Measurements from ENCODE around the gene ZNHIT6.

Gene ZNHIT6

DNA sequence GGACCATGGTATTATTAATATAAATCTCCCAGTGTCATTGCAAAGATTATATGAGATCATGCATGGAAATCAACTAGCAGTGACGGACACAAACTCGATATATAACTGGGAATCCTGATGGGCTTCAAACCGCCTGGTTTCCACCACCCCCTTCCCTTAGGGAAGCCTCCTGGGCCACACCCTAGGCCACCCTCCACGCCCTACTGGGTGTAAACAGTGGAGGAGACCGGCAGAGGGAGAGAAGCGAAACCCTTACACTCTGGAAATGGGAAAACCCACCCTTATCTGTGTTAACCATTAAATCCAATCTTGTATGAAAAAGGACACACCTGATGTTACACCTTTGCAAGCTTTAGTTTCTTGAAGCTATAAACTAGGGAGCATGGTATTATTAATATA, 595 bp upstream of the ZNHIT6 start:
- no peak for TF ChIP-seq EGR1 (IDR thresholded peaks at IDR 0.05)
- no peak for TF ChIP-seq TEAD4 (IDR thresholded peaks at IDR 0.05)
- TF ChIP-seq, protein P1, sequence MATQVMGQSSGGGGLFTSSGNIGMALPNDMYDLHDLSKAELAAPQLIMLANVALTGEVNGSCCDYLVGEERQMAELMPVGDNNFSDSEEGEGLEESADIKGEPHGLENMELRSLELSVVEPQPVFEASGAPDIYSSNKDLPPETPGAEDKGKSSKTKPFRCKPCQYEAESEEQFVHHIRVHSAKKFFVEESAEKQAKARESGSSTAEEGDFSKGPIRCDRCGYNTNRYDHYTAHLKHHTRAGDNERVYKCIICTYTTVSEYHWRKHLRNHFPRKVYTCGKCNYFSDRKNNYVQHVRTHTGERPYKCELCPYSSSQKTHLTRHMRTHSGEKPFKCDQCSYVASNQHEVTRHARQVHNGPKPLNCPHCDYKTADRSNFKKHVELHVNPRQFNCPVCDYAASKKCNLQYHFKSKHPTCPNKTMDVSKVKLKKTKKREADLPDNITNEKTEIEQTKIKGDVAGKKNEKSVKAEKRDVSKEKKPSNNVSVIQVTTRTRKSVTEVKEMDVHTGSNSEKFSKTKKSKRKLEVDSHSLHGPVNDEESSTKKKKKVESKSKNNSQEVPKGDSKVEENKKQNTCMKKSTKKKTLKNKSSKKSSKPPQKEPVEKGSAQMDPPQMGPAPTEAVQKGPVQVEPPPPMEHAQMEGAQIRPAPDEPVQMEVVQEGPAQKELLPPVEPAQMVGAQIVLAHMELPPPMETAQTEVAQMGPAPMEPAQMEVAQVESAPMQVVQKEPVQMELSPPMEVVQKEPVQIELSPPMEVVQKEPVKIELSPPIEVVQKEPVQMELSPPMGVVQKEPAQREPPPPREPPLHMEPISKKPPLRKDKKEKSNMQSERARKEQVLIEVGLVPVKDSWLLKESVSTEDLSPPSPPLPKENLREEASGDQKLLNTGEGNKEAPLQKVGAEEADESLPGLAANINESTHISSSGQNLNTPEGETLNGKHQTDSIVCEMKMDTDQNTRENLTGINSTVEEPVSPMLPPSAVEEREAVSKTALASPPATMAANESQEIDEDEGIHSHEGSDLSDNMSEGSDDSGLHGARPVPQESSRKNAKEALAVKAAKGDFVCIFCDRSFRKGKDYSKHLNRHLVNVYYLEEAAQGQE (IDR thresholded peaks at IDR 0.05; ENCODE audit: low read depth): no peak
- TF ChIP-seq ZBTB7A (IDR thresholded peaks at IDR 0.05; ENCODE audit: low read depth): no peak
- no peak for TF ChIP-seq CEBPB (IDR thresholded peaks at IDR 0.05)
- no peak for TF ChIP-seq TAF1 (IDR thresholded peaks at IDR 0.05; ENCODE audit: low read depth)
- no peak for TF ChIP-seq TCF12 (IDR thresholded peaks at IDR 0.05; ENCODE audit: low read depth)
- TF ChIP-seq, protein P2, sequence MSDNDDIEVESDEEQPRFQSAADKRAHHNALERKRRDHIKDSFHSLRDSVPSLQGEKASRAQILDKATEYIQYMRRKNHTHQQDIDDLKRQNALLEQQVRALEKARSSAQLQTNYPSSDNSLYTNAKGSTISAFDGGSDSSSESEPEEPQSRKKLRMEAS (IDR thresholded peaks at IDR 0.05): no peak
- no peak for TF ChIP-seq NFIC (IDR thresholded peaks at IDR 0.05)
- TF ChIP-seq, protein P3, sequence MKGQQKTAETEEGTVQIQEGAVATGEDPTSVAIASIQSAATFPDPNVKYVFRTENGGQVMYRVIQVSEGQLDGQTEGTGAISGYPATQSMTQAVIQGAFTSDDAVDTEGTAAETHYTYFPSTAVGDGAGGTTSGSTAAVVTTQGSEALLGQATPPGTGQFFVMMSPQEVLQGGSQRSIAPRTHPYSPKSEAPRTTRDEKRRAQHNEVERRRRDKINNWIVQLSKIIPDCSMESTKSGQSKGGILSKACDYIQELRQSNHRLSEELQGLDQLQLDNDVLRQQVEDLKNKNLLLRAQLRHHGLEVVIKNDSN (IDR thresholded peaks at IDR 0.05): no peak

DNA sequence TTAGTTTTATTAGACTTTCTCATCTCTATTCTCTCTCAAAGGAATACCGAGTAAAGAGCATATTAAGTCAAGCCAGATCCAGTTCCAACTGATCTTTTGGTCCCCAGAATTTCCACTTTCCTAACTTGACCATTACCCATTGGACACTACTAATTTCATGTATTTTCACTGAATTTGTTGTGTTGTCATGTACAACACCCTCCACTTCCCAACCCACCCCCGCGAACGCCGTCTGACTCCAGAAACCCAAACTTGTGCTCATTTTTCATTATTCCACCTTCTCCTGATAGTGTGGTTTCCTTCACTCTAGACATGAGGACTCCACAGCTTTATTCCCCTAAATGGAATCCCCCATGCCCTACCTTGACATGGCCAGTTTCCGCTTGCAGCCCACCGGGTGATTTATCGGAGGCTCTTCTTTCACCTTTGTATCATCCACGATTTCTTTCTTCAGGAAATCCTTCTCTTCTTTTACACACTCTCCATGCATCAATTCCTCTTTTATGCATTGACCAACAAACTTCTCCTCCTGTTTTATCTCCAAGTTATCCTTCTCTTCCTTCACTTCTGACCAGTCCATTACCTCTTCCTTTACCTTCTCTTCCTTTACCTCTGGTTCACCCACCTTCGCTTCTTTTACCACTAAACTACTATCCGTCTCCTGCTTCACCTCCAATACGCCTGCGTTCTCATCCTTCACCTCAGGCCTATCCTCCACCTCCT, 805 bp downstream of the ZNHIT6 start:
- TF ChIP-seq TAF1 (IDR thresholded peaks at IDR 0.05; ENCODE audit: low read depth) (no peak), EP300 (IDR thresholded peaks at IDR 0.05; ENCODE audit: borderline replicate concordance) (no peak), ZBTB7A (IDR thresholded peaks at IDR 0.05; ENCODE audit: low read depth) (no peak), NFIC (IDR thresholded peaks at IDR 0.05) (no peak), TEAD4 (IDR thresholded peaks at IDR 0.05) (no peak), CREB1 (IDR thresholded peaks at IDR 0.05; ENCODE audit: low read depth) (no peak)
- TF ChIP-seq, protein P2 (IDR thresholded peaks at IDR 0.05): no peak
- TF ChIP-seq, protein P3 (IDR thresholded peaks at IDR 0.05): no peak

DNA sequence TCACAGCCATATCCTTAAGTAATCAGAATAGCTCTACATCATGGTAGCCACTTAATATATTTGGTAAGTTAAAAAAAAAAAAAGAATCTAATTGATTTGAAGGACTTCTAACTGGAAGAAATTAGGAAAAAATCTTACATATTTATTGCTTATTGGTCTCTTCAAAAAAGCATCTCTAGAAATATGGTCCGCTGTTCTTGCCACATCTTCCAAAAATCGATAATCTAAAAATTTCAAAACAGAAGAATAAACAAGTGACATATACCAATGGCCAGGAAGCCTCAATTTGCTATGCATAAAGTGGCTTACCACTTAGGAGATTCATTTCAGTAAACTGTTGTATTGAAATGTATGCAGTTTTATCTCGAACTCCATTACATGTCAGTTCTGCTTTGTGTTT, 2.3 kb downstream of the ZNHIT6 start:
- TF ChIP-seq, protein P2 (IDR thresholded peaks at IDR 0.05): no peak
- TF ChIP-seq NFIC (IDR thresholded peaks at IDR 0.05) (no peak), TAF1 (IDR thresholded peaks at IDR 0.05; ENCODE audit: low read depth) (no peak), ZBTB7A (IDR thresholded peaks at IDR 0.05; ENCODE audit: low read depth) (no peak), CEBPB (IDR thresholded peaks at IDR 0.05) (no peak), CREB1 (IDR thresholded peaks at IDR 0.05; ENCODE audit: low read depth) (no peak)
- TF ChIP-seq, protein P1 (IDR thresholded peaks at IDR 0.05; ENCODE audit: low read depth): no peak
- TF ChIP-seq, protein P3 (IDR thresholded peaks at IDR 0.05): no peak

DNA sequence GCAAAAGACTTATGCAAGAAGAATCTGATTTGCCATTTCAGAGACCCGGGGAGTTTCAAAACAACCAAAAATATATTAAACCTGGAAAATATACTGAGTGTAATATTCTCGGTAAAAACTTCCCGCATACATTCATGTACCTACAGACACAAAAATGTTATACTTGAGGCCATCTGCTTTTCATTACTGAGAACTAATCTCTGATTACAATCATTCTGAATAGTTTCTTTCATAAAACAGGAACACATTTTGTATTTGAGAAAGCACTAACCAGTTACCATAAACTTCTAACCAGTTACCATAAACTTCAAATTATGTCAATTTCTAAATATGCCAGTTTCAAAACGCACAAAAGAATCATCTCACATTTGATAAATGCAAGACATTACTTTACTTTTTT, 7.8 kb downstream of the ZNHIT6 start:
- TF ChIP-seq YY1 (IDR thresholded peaks at IDR 0.05; ENCODE audit: low read depth) (no peak), CREB1 (IDR thresholded peaks at IDR 0.05; ENCODE audit: low read depth) (no peak), TAF1 (IDR thresholded peaks at IDR 0.05; ENCODE audit: low read depth) (no peak), NFIC (IDR thresholded peaks at IDR 0.05) (no peak), TCF12 (IDR thresholded peaks at IDR 0.05; ENCODE audit: low read depth) (no peak), RAD21 (IDR thresholded peaks at IDR 0.05; ENCODE audit: low read depth) (no peak), FOXM1 (IDR thresholded peaks at IDR 0.05; ENCODE audit: borderline replicate concordance, low read depth) (no peak), EP300 (IDR thresholded peaks at IDR 0.05; ENCODE audit: borderline replicate concordance) (no peak), ZBTB7A (IDR thresholded peaks at IDR 0.05; ENCODE audit: low read depth) (no peak), EGR1 (IDR thresholded peaks at IDR 0.05) (no peak), TEAD4 (IDR thresholded peaks at IDR 0.05) (no peak), CEBPB (IDR thresholded peaks at IDR 0.05) (no peak)
- TF ChIP-seq, protein P1 (IDR thresholded peaks at IDR 0.05; ENCODE audit: low read depth): no peak
- TF ChIP-seq, protein P2 (IDR thresholded peaks at IDR 0.05): no peak
- TF ChIP-seq, protein P3 (IDR thresholded peaks at IDR 0.05): no peak

All from Ishikawa (cell line).